Transverse colon (tissue), 3 donors: ENCODE data around the gene SMCO2.

Experiments used
- POLR2A ChIP-seq: fragments of 450-650 bp; IDR thresholded peaks from one replicate; pipeline ENCODE4 v1.6.1; 2016; ENCODE audit warnings: antibody characterized with exemption, mild to moderate bottlenecking, moderate library complexity
- TF ChIP-seq, protein P1 (sequence below), 5 experiments: fragments of 200-600 bp in 3 of 5; fragments of 450-650 bp in 2 of 5; sonication (generic) in 3 of 5; IDR thresholded peaks; 1 replicate in 2 of 5; 2 replicates in 3 of 5; pipeline ENCODE4 v1.5.1; 2016 to 2017; ENCODE audit warnings: antibody characterized with exemption in 5 of 5, inconsistent platforms in 3 of 5, mild to moderate bottlenecking in 2 of 5, moderate library complexity in 1 of 5

DNA sequence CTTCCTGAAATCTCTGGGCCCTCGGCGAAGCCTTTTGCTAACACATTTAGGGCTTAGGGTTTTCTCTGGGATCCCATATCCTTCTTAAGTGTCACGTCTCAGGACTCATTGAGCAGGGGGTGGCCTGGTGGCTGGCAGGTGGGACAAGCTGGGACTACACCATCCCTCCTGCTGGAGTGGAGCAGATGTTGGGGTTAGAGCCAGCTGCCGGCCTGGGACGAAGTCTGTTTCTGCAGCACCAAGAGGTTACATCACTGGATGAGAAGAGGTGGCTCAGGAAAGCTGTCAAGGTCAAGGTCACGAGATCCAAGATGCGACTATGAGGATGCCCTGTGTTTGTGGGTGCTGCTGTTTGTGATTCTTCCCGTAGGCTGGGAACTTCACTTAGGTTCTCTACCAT, 16.3 kb downstream of the SMCO2 start:
- TF ChIP-seq POLR2A, result no peak
- TF ChIP-seq, protein P1, sequence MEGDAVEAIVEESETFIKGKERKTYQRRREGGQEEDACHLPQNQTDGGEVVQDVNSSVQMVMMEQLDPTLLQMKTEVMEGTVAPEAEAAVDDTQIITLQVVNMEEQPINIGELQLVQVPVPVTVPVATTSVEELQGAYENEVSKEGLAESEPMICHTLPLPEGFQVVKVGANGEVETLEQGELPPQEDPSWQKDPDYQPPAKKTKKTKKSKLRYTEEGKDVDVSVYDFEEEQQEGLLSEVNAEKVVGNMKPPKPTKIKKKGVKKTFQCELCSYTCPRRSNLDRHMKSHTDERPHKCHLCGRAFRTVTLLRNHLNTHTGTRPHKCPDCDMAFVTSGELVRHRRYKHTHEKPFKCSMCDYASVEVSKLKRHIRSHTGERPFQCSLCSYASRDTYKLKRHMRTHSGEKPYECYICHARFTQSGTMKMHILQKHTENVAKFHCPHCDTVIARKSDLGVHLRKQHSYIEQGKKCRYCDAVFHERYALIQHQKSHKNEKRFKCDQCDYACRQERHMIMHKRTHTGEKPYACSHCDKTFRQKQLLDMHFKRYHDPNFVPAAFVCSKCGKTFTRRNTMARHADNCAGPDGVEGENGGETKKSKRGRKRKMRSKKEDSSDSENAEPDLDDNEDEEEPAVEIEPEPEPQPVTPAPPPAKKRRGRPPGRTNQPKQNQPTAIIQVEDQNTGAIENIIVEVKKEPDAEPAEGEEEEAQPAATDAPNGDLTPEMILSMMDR (IDR thresholded peaks at IDR 0.05), result no peak
